Measurements from ENCODE around the gene CADM2. TPM values are rescaled to one million over a fixed set of nuclear protein-coding genes. Genes with fewer than 3 reads are reported as not detected.
A peak's percentile ranks its signal among the peaks of the same experiment; 100 is the strongest.

The CADM2 gene
- total RNA-seq, 1 experiment from 2014 or later = not detected

- no peak for TF ChIP-seq CTCF (IDR thresholded peaks at IDR 0.05; ENCODE audit: insufficient read depth in 1 of 2, low read depth in 1 of 2, low read length in 1 of 2, severe bottlenecking in 1 of 2, unreplicated experiment in 1 of 2)
- Histone ChIP-seq H3K27me3 (replicated peaks; ENCODE audit: control insufficient read depth, insufficient read depth, low read length) (no peaks in the 10 kb centered on the region), H3K4me3 (ENCODE audit: low read depth, low read length) (no peak overlapping the region), H3K36me3 (ENCODE audit: control insufficient read depth, insufficient read depth, low read length) (no peaks in the 10 kb centered on the region), H3K9me3 (no peaks in the 10 kb centered on the region), H3K4me1 (no peaks in the 10 kb centered on the region)
- ChIA-PET CTCF (no interaction called here), POLR2A (no interaction called here)
- Mint-ChIP-seq H3K36me3 (ENCODE audit: insufficient read depth, unreplicated experiment) (no peaks in the 10 kb centered on the region), H3K27me3 (ENCODE audit: insufficient read depth, unreplicated experiment) (no peaks in the 10 kb centered on the region), H3K4me1 (ENCODE audit: low read depth, unreplicated experiment) (no peaks in the 10 kb centered on the region), H3K27ac (ENCODE audit: unreplicated experiment) (no peak overlapping the region), H3K9me3 (ENCODE audit: unreplicated experiment) (no peaks in the 10 kb centered on the region), H3K4me3 (ENCODE audit: unreplicated experiment) (no peak overlapping the region)
- DNase-seq = no peak
- no TSS peak for BruUV-seq (replicated peaks)
- intact Hi-C loops (cut with micrococcal nuclease; ENCODE audit: unreplicated experiment) = no loop called here
Measured at GRCh38 chr3:85005946-85006345, 47.2 kb downstream of the CADM2 start.

- ChIA-PET CTCF (no interaction called here), POLR2A (no interaction called here)
- intact Hi-C loops (cut with micrococcal nuclease; ENCODE audit: unreplicated experiment) = no loop called here
- no peaks in the 10 kb centered on the region for H3K27me3 Mint-ChIP-seq (ENCODE audit: insufficient read depth, unreplicated experiment)
- Histone ChIP-seq H3K4me3 (ENCODE audit: low read depth, low read length) (no peak overlapping the region), H3K4me1 (no peaks in the 10 kb centered on the region), H3K27me3 (replicated peaks; ENCODE audit: control insufficient read depth, insufficient read depth, low read length) (no peaks in the 10 kb centered on the region), H3K36me3 (ENCODE audit: control insufficient read depth, insufficient read depth, low read length) (no peaks in the 10 kb centered on the region), H3K9me3 (no peaks in the 10 kb centered on the region)
- no peak overlapping the region for H3K4me3 Mint-ChIP-seq (ENCODE audit: unreplicated experiment)
- H3K4me1 Mint-ChIP-seq (ENCODE audit: low read depth, unreplicated experiment) = no peaks in the 10 kb centered on the region
- DNase-seq = peak in 1 of 2 experiments; percentile 20
- no peaks in the 10 kb centered on the region for H3K9me3 Mint-ChIP-seq (ENCODE audit: unreplicated experiment)
- H3K36me3 Mint-ChIP-seq (ENCODE audit: insufficient read depth, unreplicated experiment) = no peaks in the 10 kb centered on the region
- no TSS peak for BruUV-seq (replicated peaks)
- TF ChIP-seq CTCF (IDR thresholded peaks at IDR 0.05; ENCODE audit: insufficient read depth in 1 of 2, low read depth in 1 of 2, low read length in 1 of 2, severe bottlenecking in 1 of 2, unreplicated experiment in 1 of 2) = no peak
- no peak overlapping the region for H3K27ac Mint-ChIP-seq (ENCODE audit: unreplicated experiment)
Measured at GRCh38 chr3:85007195-85008094, 48.7 kb downstream of the CADM2 start.

GRCh38 chr3:85020828-85021227 is 62.0 kb downstream of the CADM2 start:
- Mint-ChIP-seq H3K4me3 (ENCODE audit: unreplicated experiment) (no peak overlapping the region), H3K4me1 (ENCODE audit: low read depth, unreplicated experiment) (no peaks in the 10 kb centered on the region), H3K36me3 (ENCODE audit: insufficient read depth, unreplicated experiment) (no peaks in the 10 kb centered on the region), H3K27ac (ENCODE audit: unreplicated experiment) (no peak overlapping the region), H3K9me3 (ENCODE audit: unreplicated experiment) (no peaks in the 10 kb centered on the region), H3K27me3 (ENCODE audit: insufficient read depth, unreplicated experiment) (no peaks in the 10 kb centered on the region)
- H3K4me3 ChIP-seq (ENCODE audit: low read depth, low read length) = no peak overlapping the region
- no TSS peak for BruUV-seq (replicated peaks)
- ChIA-PET POLR2A (no interaction called here), CTCF (no interaction called here)
- H3K9me3 ChIP-seq = no peaks in the 10 kb centered on the region
- no peak for TF ChIP-seq CTCF (IDR thresholded peaks at IDR 0.05; ENCODE audit: insufficient read depth in 1 of 2, low read depth in 1 of 2, low read length in 1 of 2, severe bottlenecking in 1 of 2, unreplicated experiment in 1 of 2)
- H3K36me3 ChIP-seq (ENCODE audit: control insufficient read depth, insufficient read depth, low read length) = no peaks in the 10 kb centered on the region
- intact Hi-C loops (cut with micrococcal nuclease; ENCODE audit: unreplicated experiment) = no loop called here
- DNase-seq = no peak
- no peaks in the 10 kb centered on the region for H3K27me3 ChIP-seq (replicated peaks; ENCODE audit: control insufficient read depth, insufficient read depth, low read length)
- H3K4me1 ChIP-seq = no peaks in the 10 kb centered on the region

All from Caco-2 (cell line).